Activated naive CD4-positive, alpha-beta T cell treated with anti-CD3 and anti-CD28 coated beads, Interleukin-2, amount 50 U/mL, for 72 hours (primary cell): ENCODE measurements around the gene TF. TPM values are rescaled to one million over a fixed set of nuclear protein-coding genes. Genes with fewer than 3 reads are reported as not detected.
"Not testable (repeated sequence)": the region's sequence is repeated elsewhere in the genome, so short reads cannot be mapped to it uniquely, and the experiment has no call there.

Experiments
- ATAC-seq, 2 donors: fragments of 150-1000 bp; cut with Tn5 transposase; 2 replicates each; pipeline ENCODE4 v1.10.0; 2021; ENCODE audit warnings: mild to moderate bottlenecking in 2 of 2, moderate library complexity in 2 of 2
- DNase-seq, 2 donors: peaks; one replicate each; pipeline ENCODE4 v3.0.0; 2021 to 2022; ENCODE audit warnings: low spot score in 2 of 2
- H3K27ac Mint-ChIP-seq, 2 donors: one replicate each; pipeline ENCODE4 v1.8.0; 2022; ENCODE audit warnings: mild to moderate bottlenecking in 2 of 2, mixed read lengths in 2 of 2
- H3K36me3 Mint-ChIP-seq, 2 donors: one replicate each; pipeline ENCODE4 v1.8.0; 2022; ENCODE audit warnings: mixed read lengths in 2 of 2
- H3K9me3 Mint-ChIP-seq, 2 donors: one replicate each; pipeline ENCODE4 v1.8.0; 2022; ENCODE audit warnings: mixed read lengths in 2 of 2
- total RNA-seq, 2 donors: library from RNA; stranded (reverse); gene quantifications; one replicate each; pipeline ENCODE4 v1.2.3, GENCODE V29; 2022

The TF gene
- total RNA-seq: under 1 TPM; 0.47 to 0.93 TPM

DNA sequence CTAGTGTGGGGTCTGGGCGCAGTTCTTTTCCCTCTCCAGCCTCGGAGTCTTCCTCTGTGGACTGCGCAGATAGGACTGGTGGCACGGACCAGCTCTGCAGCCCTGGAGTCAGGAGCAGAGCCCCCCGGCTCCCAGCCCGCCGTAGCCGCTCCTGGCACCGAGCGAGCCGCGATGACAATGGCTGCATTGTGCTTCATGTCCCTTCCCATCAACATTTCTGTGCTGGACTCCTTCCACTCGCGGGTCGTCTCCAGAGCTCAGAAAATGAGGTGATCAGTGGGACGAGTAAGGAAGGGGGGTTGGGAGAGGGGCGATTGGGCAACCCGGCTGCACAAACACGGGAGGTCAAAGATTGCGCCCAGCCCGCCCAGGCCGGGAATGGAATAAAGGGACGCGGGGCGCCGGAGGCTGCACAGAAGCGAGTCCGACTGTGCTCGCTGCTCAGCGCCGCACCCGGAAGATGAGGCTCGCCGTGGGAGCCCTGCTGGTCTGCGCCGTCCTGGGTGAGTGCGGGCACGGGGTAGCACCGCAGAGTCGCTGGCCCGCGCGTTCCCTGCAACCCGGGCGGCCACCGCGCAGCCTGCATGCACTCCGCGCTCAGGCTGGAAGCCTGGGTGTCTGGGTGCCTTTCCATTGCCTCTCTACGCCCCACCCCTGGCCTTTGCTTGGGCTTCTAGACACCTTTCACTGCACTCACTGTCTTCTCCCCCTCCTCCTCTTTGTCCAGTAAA is at the start of gene TF:
TSS of gene TF (plus strand) at position 413 of the 731 bp plus-strand sequence. CDS start at position 461, 48 bp downstream.
- H3K9me3 Mint-ChIP-seq: no peaks in the 10 kb centered on the region
- peak in 1 of 2 donors; percentile 32 for ATAC-seq

GRCh38 chr3:133697960-133698359 is 48.2 kb upstream of the TF start:
- Mint-ChIP-seq H3K36me3 (no peaks in the 10 kb centered on the region), H3K9me3 (no peaks in the 10 kb centered on the region), H3K27ac (no peak overlapping the region)
- ATAC-seq (no peak), DNase-seq (no peak)

More for the DNA sequence above, at the start of gene TF:
- H3K27ac Mint-ChIP-seq: no peak within 1 kb of the TSS
- no peak for DNase-seq
- no peaks in the 10 kb centered on the region for H3K36me3 Mint-ChIP-seq

GRCh38 chr3:133699467-133699866 is 46.7 kb upstream of the TF start:
- ATAC-seq: no peak
- no peak overlapping the region for H3K27ac Mint-ChIP-seq

DNA sequence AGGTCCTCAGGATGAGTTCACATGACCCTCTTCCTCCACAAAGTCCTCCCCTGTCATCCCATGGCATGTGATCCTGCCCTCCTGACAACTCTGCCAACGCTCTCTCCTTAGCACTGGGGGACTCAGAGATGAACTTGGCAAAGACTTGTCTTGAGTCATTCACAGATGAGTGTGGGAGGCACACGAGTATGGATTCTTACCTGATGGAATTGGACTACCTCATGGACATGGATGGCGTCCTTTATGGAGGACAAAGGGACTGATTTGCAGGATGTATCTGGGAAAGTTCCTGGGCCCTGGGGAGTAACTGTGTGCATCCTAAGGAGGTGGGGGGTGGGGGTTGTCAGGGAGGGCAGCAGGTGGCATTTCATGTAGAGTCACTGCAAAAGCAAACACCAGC is 46.3 kb upstream of the TF start:
- ATAC-seq (no peak), DNase-seq (no peak)
- Mint-ChIP-seq H3K36me3 (no peaks in the 10 kb centered on the region), H3K9me3 (no peaks in the 10 kb centered on the region), H3K27ac (no peak overlapping the region)

More at GRCh38 chr3:133699467-133699866, 46.7 kb upstream of the TF start:
- no peaks in the 10 kb centered on the region for H3K9me3 Mint-ChIP-seq
- no peak for DNase-seq
- no peaks in the 10 kb centered on the region for H3K36me3 Mint-ChIP-seq

GRCh38 chr3:133700351-133700750 is 45.8 kb upstream of the TF start:
- ATAC-seq: no peak

GRCh38 chr3:133701435-133702358 is 44.5 kb upstream of the TF start:
- DNase-seq: no peak
- H3K27ac Mint-ChIP-seq: peak overlapping the region in 1 of 2 donors; percentile 79
- ATAC-seq: no peak

More at GRCh38 chr3:133700351-133700750, 45.8 kb upstream of the TF start:
- Mint-ChIP-seq H3K36me3 (no peaks in the 10 kb centered on the region), H3K9me3 (no peaks in the 10 kb centered on the region), H3K27ac (no peak overlapping the region)
- no peak for DNase-seq

DNA sequence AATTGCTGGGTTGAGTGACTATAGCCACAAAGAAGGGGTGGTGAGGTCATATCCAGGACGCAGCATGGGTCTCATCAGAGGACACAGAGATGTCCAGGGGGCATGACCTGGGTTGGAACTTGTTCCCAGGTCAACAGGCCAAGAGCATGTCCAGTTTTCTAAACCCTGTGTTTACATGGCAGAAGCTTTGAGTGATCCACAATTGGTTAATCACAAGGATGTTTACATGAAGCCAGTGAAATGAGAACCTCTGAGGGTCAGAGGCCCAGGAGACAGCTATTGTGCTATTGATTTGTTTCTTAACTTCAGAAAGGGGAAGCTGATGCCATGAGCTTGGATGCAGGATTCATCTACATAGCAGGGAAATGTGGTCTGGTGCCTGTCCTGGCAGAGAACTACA is 42.3 kb upstream of the TF start:
- Mint-ChIP-seq H3K27ac (no peak overlapping the region), H3K9me3 (no peaks in the 10 kb centered on the region), H3K36me3 (no peaks in the 10 kb centered on the region)
- ATAC-seq (no peak), DNase-seq (no peak)

More at GRCh38 chr3:133701435-133702358, 44.5 kb upstream of the TF start:
- Mint-ChIP-seq H3K36me3 (no peaks in the 10 kb centered on the region), H3K9me3 (no peaks in the 10 kb centered on the region)

DNA sequence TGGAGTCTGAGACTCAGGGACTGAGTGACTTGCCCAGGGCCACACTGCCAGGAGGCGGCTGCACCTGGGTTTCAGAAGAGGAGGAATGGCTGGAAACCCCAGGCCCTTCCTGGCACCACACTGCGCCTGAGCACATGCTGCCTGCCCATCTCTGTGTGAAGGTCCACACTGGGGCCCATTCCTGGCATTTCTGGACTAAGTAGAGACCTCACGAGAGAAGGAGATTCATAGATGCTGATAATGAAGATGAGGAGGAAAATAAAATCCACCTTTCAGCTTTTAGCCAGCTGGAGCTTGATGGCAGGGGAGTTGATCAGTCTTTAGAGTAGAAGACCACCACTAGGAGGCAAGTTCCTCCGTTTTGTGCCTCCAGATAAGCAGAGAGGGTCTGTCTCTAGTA is 40.2 kb upstream of the TF start:
- DNase-seq (no peak), ATAC-seq (no peak)
- Mint-ChIP-seq H3K36me3 (no peaks in the 10 kb centered on the region), H3K9me3 (no peaks in the 10 kb centered on the region), H3K27ac (no peak overlapping the region)

DNA sequence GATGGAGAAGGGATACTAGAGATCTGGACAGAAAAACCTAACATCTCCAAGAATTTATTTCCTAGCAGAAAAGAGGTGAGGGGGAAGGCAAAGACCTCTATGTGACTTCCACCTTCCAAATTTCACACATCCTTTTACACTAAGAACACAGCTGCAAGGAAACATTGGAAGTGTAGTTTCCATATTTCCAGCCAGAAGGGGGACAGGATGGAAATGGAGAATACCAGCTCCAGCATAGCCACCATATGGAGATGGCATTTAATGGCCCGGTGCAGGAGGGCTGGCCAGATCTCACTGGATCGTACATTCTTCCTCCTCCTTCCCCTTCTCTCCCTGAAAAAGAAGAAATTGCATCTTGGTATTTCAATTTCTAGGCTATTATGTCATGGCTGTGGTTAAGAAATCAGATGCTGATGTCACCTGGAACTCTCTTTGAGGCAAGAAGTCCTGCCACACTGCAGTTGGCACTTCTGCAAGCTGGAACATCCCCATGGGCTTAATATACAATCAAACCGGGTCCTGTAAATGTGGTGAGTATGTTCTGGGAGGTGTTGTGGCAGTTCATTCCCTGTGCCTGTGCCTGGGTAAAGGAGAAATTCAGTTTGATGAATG is 36.9 kb upstream of the TF start:
- DNase-seq (no peak), ATAC-seq (no peak)
- Mint-ChIP-seq H3K36me3 (no peaks in the 10 kb centered on the region), H3K9me3 (no peaks in the 10 kb centered on the region), H3K27ac (no peak overlapping the region)

DNA sequence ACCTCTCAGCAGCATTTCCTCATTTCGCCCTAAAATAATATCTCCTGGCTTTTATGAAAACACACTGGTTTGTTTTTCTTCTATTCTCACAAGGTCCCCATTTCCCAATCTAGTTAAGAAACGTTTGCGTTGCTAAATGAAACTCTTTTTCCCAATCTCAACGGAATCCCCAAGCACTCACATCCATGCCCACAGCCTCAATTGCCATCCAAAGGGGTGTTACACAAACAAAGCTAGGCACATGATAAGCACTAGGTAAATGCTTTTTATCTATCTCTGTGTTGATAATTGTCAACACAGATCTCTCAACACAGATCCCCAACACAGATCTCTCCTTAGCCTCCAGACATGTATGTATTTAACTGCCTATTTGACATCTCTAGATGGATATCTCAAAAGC is 35.2 kb upstream of the TF start:
- no peak overlapping the region for H3K27ac Mint-ChIP-seq
- DNase-seq (no peak), ATAC-seq (no peak)
- no peaks in the 10 kb centered on the region for H3K9me3 Mint-ChIP-seq
- no peaks in the 10 kb centered on the region for H3K36me3 Mint-ChIP-seq

DNA sequence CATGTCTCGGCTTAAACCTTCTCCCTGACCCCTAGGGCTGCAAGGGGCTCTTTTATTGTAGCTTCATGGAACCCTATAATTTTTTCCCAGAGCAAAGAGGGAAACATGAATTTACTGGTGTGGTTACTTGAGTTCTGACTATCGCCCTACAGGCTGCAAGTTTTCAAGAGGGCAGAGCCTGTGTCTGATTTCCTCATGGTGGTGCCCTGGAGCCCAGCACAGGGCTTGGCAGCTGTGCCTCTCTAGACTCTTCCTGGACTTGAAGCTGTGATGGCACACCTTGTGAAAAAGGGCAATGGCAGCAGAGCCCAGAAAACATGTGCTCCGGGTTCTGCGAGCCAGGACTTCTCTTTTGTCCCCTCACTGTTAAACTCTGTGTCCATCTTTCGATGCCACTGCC is 34.2 kb upstream of the TF start:
- no peaks in the 10 kb centered on the region for H3K36me3 Mint-ChIP-seq
- H3K27ac Mint-ChIP-seq: no peak overlapping the region
- DNase-seq: no peak
- ATAC-seq: no peak
- H3K9me3 Mint-ChIP-seq: no peaks in the 10 kb centered on the region

DNA sequence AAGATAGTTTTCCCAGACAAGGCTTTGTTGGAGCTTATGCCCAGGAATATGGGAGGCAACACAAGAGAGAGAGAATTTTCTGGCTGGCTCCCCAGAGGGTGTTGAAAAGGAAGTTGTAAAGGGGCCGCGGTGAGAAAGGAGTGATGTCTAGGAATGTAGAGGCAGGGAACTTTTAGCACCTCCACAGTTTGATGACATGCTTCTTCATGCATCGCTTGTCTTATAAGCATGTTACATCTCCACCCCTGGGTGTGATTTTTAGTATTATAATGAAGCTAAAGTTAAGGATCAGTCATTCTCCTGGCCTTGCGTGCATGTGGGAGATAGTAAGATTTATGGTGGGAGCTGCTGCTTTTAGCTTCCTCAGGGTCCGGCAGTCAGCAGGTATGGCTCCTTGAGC is 32.8 kb upstream of the TF start:
- Mint-ChIP-seq H3K36me3 (no peaks in the 10 kb centered on the region), H3K9me3 (no peaks in the 10 kb centered on the region), H3K27ac (no peak overlapping the region)
- ATAC-seq (no peak), DNase-seq (no peak)

DNA sequence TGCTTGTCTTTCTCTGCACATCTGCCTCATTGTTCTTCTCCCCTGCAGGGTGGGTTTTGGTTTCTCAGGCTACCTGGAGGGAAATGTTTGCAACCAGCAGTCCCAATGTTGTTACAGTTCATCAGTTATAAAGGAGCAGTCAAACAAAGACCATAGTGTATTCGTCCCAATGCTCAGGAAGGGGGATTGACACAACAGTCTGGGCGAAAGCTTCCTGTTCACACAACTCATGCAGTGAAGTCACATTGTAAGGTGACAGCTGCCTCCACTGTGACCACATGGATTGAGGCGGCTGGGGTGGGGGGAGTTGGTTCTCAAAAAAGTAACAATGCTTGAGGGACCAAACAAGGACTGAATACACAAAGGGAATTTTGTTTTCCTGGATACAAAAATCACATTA is 28.8 kb upstream of the TF start:
- Mint-ChIP-seq H3K36me3 (peaks cover 0 to 6% of the 10 kb centered on the region in 2 donors), H3K9me3 (peaks cover 3 to 4% of the 10 kb centered on the region in 2 donors), H3K27ac (no peak overlapping the region)
- no peak for DNase-seq
- ATAC-seq: no peak

GRCh38 chr3:133722935-133723334 is 23.3 kb upstream of the TF start:
- no peak for DNase-seq
- Mint-ChIP-seq H3K36me3 (peaks cover 8 to 10% of the 10 kb centered on the region in 2 donors), H3K27ac (no peak overlapping the region), H3K9me3 (peaks cover 12% of the 10 kb centered on the region in 2 donors)
- ATAC-seq: no peak

GRCh38 chr3:133730993-133731392 is 15.2 kb upstream of the TF start:
- Mint-ChIP-seq H3K36me3 (peaks cover 8 to 20% of the 10 kb centered on the region in 2 donors), H3K27ac (no peak overlapping the region), H3K9me3 (peaks cover 6 to 15% of the 10 kb centered on the region in 2 donors)
- DNase-seq (no peak), ATAC-seq (no peak)

DNA sequence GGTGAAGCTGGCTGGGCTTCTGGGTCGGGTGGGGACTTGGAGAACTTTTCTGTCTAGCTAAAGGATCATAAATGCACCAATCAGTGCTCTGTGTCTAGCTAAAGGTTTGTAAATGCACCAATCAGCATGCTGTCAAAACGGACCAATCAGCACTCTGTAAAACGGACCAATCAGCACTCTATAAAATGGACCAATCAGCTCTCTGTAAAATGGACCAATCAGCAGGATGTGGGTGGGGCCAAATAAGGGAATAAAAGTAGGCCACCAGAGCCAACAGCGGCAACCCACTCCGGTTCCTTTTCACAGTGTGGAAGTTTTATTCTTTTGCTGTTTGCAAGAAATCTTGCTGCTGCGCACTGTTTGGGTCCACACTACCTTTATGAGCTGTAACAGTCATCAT is 14.0 kb upstream of the TF start:
- H3K27ac Mint-ChIP-seq, DNase-seq, ATAC-seq: not testable (repeated sequence)
- Mint-ChIP-seq H3K36me3 (peaks cover 8 to 20% of the 10 kb centered on the region in 2 donors), H3K9me3 (peaks cover 6 to 15% of the 10 kb centered on the region in 2 donors)

GRCh38 chr3:133733226-133733625 is 13.0 kb upstream of the TF start:
- H3K9me3 Mint-ChIP-seq: peaks cover 6 to 15% of the 10 kb centered on the region in 2 donors
- ATAC-seq (no peak), DNase-seq (no peak)
- H3K36me3 Mint-ChIP-seq: peaks cover 8 to 15% of the 10 kb centered on the region in 2 donors
- H3K27ac Mint-ChIP-seq: no peak overlapping the region
